GM11168 (cell line): Measurements from ENCODE around the gene CRADD.

Experiments
- in situ Hi-C: fragments of 300-500 bp; cut with MboI; formaldehyde crosslinking; loops from one replicate; pipeline ENCODE4 v1.12.0; 2022; ENCODE audit warnings: low sequenced_read_pairs; ENCODE audit not compliant: unreplicated experiment

CRADD gene

DNA sequence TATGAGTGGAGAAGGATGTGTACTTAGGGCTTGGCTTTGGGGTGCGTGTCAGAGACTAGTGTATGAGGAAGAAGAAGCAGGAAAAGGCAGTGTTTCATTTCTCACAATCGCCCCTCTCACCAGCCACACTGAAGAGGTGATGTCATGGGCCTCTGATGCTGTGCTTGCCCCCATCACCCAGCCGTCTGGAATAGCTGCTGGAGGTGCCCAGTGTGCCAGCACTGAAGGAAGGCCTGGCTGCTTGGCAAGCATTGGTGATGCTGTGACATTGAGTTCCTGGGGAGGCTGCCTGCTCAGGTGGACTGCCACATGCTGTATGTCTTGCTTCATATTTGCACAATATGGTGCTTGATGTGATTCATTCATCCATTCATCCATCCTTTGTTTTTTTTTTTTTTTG lies 56.2 kb downstream of the CRADD start:
- in situ Hi-C loops = no loop called here

DNA sequence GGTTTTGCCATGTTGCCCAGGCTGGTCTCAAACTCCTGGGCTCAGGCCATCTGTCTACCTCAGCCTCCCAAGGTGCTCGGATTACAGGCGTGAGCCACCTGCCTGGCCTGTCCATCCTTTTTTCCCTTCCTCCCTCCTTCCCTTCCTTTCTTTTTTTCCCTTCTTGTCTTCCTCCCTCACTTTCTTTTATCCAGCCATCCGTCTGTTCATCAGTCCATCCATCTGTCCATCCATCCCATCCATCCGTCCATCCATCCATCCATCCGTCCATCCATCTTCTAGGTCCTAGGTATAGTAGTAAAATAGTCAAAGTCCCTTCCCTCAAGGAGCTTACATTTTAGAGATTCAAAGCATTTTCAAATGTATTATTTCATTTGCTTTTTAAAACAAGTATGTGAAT lies 56.8 kb downstream of the CRADD start:
- in situ Hi-C loops = no loop called here

DNA sequence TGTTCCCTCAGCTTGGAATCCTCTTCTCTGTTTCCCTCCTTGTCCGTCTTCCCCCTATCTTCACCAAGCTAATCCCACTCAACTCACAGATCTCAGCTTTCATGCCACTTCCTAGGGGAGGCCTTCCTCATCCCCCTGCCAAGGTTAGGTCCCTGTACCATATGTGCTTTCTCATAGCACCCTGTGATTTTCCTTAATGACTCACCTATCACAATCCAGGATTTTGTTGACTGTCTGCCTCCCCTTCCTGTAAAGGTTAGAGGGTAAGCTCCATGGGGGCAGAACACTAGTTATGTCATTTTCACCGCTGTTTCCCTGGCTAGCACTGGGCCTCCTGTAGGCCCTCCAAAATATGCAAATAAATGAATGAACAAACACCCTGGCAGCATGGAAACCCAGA lies 57.6 kb downstream of the CRADD start:
- in situ Hi-C loops = no loop called here

DNA sequence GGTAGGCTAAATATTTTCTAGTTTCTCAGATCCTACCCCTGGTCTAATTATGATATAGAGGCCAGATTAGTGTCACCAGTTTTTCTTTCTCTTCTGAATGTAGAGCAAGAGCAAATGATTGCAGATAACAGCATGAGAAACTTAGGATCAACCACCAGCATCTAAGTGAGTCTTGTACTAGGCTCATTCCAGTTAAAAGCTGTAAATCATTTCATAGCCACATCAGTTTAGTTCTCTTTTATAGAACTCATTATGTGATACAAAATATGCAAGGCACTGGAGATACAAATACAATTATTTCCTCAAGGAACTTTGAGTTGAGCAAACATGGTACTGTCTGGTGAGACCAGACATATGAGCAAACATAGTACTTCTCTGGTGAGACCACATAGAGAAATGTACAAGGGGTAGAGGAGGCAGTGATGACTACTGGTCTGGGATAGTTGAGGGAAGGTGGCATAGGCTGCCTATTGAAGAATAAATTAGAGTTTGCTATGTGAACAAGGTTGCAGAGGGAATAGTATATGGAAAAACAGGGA lies 59.5 kb downstream of the CRADD start:
- in situ Hi-C loops = no loop called here

- in situ Hi-C loops = no loop called here
These were observed 60.5 kb downstream of the CRADD start for GRCh38 chr12:93737457-93738198.

DNA sequence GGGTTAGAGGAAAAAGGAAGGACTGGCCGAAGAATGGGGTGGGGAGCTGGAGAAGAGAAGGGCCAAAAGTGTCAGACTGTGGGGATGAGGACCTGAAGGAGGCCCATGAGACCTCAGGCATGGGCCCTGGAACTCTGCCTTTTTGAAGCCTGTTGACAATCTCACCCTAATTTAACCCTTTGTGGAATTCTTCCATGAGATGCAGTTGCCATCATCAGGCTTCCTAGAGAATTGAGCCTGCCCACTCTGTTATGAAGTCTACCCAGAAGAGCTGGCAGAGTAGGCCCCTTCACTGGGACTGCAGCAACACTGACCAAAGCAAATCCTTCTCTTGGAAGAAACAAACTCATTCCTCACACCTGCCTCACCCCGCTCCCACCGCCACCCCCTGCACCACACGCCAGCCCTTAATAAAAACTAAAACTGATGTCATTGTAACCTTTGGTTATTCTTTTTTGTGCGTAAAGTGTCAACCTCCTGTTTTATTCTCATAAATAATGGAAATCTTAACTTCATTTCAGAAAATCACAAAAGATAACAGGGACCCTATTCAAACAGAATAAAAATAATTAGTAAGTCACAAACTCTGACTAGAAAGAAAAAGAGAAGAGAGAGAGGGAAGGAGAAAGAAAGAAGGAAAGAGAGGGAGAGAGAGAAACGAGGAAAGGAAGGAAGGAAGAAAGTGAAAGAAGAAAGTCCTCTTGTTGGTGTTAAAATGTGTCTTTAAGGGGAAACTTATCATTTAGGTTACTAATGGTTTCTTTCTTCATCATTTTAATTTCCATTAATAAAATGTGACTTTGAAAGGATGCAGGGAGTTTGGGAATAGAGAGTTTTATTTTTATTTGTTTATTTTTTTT lies 61.3 kb downstream of the CRADD start:
- in situ Hi-C loops = no loop called here

GRCh38 chr12:93740751-93741150 lies 63.6 kb downstream of the CRADD start:
- in situ Hi-C loops = no loop called here

DNA sequence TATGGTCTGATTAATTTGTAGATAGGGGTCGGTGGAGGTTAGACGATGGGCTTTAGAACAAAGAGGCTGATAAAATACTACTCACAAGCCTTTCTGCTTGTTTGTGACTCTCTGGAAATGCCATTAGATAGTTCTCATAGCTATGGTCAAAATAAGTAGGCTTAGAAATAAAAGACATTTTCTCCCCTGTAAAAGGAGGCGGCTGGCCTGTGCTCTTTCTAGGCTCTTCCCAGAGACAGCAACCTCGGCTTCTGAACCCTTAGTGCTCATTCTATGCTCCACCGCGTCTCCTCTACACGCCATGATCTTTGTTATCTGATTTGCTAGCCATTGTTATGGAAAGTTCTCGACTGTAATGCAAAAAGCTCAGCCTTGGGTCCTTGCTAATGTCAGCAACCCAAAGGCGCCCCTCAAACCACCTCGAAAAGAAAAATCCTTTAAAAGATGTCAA lies 64.5 kb downstream of the CRADD start:
- in situ Hi-C loops = no loop called here

GRCh38 chr12:93742110-93742934 lies 65.1 kb downstream of the CRADD start:
- in situ Hi-C loops = no loop called here

GRCh38 chr12:93743229-93743998 lies 66.2 kb downstream of the CRADD start:
- in situ Hi-C loops = no loop called here

DNA sequence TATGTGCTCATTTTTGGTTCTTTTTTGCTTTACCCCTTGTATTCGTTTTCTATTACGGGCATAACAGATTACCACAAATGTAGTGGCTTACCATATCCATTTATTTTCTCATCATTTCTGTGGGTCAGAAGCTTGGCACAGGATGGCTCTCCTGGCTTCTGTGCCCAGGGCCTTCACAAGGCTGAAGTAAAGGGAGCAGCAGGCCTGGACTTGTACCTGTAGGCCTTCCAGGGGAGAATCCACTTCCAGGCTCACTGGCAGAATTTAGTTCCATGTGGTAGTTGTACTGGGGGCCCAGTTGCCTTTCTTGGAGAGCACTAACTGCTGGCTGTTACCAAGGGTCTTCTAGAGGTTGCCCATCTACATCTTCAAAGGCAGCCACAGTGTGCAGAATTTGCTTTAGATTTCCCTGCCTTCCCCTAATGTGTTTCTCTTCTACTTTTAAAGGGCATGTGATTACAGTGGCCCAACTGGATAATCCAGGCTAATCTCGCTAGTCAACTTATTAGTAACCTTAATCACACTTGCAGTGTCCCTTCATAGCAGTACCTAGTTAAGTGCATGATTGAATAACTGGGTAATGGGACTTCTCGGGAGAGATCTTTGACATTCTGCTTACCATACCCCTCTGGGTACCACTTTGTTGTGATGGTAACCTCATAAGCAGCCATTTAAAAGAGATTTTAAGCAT lies 67.0 kb downstream of the CRADD start:
- in situ Hi-C loops = no loop called here

- in situ Hi-C loops = no loop called here
These were observed 68.1 kb downstream of the CRADD start for GRCh38 chr12:93745286-93745685.

DNA sequence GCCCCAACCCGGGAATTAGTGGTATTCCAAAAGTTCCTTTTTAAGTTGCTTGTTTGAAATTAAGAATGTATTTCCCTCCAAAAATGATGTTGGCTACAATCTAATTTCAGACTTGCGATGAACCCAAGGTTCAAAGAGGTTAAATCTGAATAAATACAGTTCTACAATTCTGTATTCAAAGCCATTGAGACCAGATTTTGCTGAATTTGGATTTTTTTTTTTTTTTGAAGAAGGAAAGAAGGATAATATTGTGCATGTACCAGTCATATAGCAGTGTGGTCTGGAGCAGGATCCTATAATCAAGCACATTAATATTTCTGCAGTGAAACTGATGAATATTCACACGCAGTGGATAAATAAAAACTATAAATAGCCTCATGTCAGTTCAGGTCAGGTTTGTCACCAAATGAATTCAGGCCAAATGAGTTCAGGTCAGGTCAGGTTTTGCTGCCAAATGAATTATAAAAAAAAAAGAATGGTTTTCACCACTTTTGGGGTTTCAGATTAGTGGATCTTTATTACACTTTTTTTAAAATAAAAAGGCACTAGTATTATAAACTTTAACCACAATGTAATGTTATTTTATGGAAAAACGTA lies 69.5 kb downstream of the CRADD start:
- in situ Hi-C loops = no loop called here

DNA sequence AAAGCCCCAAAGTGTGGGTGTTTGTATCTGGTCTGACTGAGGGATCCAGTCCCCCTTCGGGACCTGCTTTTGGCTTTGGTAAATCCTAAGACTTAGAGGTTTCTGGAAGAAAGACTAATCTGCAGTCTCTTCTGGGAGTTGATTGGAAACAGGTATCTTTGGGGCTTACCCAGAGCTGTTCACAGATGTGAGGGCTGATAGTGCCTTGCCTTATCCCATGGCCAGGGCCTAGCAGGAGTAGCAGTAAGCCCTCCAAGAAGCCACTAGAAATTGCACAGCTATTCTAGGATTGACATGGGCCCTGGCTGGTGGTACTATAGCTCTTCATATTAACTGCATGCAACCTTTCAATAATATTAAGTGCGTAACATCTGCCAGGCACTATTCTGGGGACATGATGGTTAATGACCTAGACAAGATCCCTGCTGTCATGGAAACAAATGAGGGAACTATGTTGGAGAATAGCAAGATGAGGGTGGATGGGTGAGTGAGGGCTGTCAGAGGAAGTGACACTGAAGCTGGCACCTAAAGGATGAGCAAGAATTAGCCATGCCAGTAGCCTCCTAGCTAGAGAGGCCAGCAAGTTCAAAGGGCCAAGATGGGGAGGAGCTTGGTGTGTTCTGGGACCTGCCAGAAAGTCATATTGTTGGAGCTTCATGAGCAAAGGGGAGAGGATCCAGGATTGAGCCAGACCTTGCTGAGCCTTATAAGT lies 71.7 kb downstream of the CRADD start:
- in situ Hi-C loops = no loop called here

- in situ Hi-C loops = no loop called here
These were observed 72.3 kb downstream of the CRADD start for GRCh38 chr12:93749515-93749914.

- in situ Hi-C loops = loop anchor here (25.0 kb wide), 2 partner anchors 212 to 337 kb away; no protein-coding TSS in a partner anchor
These were observed 72.9 kb downstream of the CRADD start for GRCh38 chr12:93750056-93750455.

- in situ Hi-C loops = loop anchor here (25.0 kb wide), 2 partner anchors 210 to 335 kb away; no protein-coding TSS in a partner anchor
These were observed 74.9 kb downstream of the CRADD start for GRCh38 chr12:93751864-93752610.
